ENCODE results near the gene KEAP1. TPM values are rescaled to one million over a fixed set of nuclear protein-coding genes. Genes with fewer than 3 reads are reported as not detected.
A peak's percentile ranks its signal among the peaks of the same experiment; 100 is the strongest.

Gene KEAP1
- total and polyA plus RNA-seq, 2 of the 13 experiments (the other 11 are each of a cell fraction or from before 2014, with no cell fraction given) = 56.7 to 72.9 TPM

DNA sequence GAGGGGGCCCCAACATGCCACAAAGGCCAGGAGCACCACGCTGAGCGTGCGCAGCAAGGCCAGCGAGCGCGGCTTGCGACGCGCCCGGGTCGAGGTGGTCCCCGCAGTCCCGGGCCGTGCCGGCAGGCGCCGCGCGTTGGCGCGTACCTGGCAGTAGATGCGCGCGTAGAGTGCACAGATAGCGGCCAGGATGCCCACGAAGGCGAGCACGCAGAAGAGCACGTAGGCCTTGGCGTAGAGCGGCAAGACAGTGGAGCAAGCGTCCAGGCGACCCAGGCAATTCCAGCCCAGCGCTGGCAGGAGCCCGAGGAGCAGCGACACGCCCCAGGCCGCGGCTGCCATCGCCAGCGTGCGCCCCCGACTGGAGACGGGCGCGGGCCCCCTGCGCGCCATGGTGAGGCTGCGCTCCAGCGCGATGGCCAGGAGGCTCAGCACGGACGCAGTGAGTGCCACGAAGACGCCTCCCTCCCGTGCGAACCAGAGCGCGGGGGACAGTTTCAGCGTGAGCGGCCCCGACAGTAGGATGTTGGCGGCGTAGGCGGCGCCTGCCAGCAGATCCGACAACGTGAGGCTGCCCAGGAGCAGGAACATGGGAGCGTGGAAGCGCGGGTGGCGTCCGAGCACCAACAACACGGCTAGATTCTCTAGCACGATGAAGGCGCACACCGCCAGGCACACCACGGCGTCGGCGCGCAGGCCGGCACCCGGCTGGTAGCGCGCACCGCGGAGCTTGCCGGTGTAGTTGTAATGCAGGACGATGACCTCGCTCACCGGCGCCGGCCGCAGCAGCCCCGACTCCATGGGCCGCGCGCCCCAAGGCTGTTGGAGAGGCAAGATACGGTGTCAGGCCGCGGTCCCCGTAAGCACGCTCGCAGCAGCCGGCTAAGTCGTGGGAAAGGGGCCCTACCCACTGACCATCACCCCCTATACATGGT is 11.3 kb upstream of the KEAP1 start:
- no peaks in the 10 kb centered on the region for H3K9me3 ChIP-seq (ENCODE audit: low read length)
- DNase-seq (ENCODE audit: low spot score) = no peak
- ATAC-seq = peak; percentile 54
- H3K27ac ChIP-seq (ENCODE audit: extremely low read length, insufficient read depth, low read length) = no peak overlapping the region
- peak overlapping the region in 1 of 3 experiments; percentile 23; a peak in 1 of 6 replicates for H3K4me3 ChIP-seq (replicated peaks in 1 of 3; ENCODE audit: insufficient read depth in 1 of 3, low read depth in 2 of 3, low read length in 3 of 3)
- intact Hi-C loops (cut with micrococcal nuclease; ENCODE audit: unreplicated experiment) (no loop called here), in situ Hi-C loops (cut with HindIII; ENCODE audit: extremely low pct_ligation_motif_present, low pct_unique_long_range_greater_than_20kb) (no loop called here)
- WGBS (ENCODE audit: low lambda C conversion rate) = 80% methylated on average over 10 of the region's 107 CpGs
- H3K27me3 ChIP-seq (ENCODE audit: control insufficient read depth in 1 of 2, insufficient read depth in 2 of 2, low read length in 2 of 2) = peaks cover 15 to 64% of the 10 kb centered on the region in 2 experiments
- H3K4me1 ChIP-seq (ENCODE audit: insufficient read depth, low read length) = peaks cover 60% of the 10 kb centered on the region
- no peak overlapping the region for H3K9ac ChIP-seq (ENCODE audit: insufficient read depth, low read depth, low read length)
- no peak for FAIRE-seq
- CTCF ChIA-PET (ENCODE audit: low intra/inter-chr PET ratio, low total read pairs) = no interaction called here
- H3K36me3 ChIP-seq (replicated peaks in 1 of 2; ENCODE audit: control insufficient read depth in 1 of 2, insufficient read depth in 2 of 2, low read length in 2 of 2) = no peaks in the 10 kb centered on the region
- POLR2A ChIA-PET = no interaction called here
- H2AFZ ChIP-seq (ENCODE audit: low read length) = no peak overlapping the region
- 0 out of 2 replicates have a peak overlapping the region, but pooled peaks have one; percentile 23 for H3K4me2 ChIP-seq (ENCODE audit: low read depth, low read length)
- no peaks in the 10 kb centered on the region for H4K20me1 ChIP-seq (ENCODE audit: insufficient read depth, low read length)
- no peaks in the 10 kb centered on the region for H3K79me2 ChIP-seq (ENCODE audit: insufficient read depth, low read length)
- no TSS peak for BruUV-seq (replicated peaks)
- TF ChIP-seq SKI (IDR thresholded peaks at IDR 0.05; ENCODE audit: partially characterized antibody) (no peak), ZNF883 (CRISPR knock-in tag; IDR thresholded peaks at IDR 0.05; ENCODE audit: not compliant biosample characterization) (peak; percentile 50), ZNF891 (CRISPR knock-in tag; IDR thresholded peaks at IDR 0.05) (no peak), CBFB (CRISPR knock-in tag; IDR thresholded peaks at IDR 0.05) (no peak), ZNF251 (CRISPR knock-in tag; IDR thresholded peaks at IDR 0.05) (no peak), ATF7-NPFF (CRISPR knock-in tag; IDR thresholded peaks at IDR 0.05; ENCODE audit: low read depth) (no peak), IKZF4 (CRISPR knock-in tag; IDR thresholded peaks at IDR 0.05; ENCODE audit: borderline replicate concordance, low read depth, not compliant biosample characterization) (peak; percentile 41), ZNF329 (CRISPR knock-in tag; IDR thresholded peaks at IDR 0.05; ENCODE audit: low read depth) (no peak), ZNF563 (CRISPR knock-in tag; IDR thresholded peaks at IDR 0.05) (no peak), ZFP37 (CRISPR knock-in tag; IDR thresholded peaks at IDR 0.05; ENCODE audit: borderline replicate concordance) (no peak), HIVEP1 (CRISPR knock-in tag; IDR thresholded peaks at IDR 0.05) (no peak), NAIF1 (CRISPR knock-in tag; IDR thresholded peaks at IDR 0.05; ENCODE audit: borderline replicate concordance) (no peak), SRSF9 (IDR thresholded peaks at IDR 0.05; ENCODE audit: borderline replicate concordance, insufficient read depth, low read depth, low read length, poor library complexity, severe bottlenecking) (no peak), ZNF121 (CRISPR knock-in tag; IDR thresholded peaks at IDR 0.05) (no peak), SP5 (CRISPR knock-in tag; IDR thresholded peaks at IDR 0.05; ENCODE audit: borderline replicate concordance, low read depth) (no peak)
- TF ChIP-seq, protein P1, sequence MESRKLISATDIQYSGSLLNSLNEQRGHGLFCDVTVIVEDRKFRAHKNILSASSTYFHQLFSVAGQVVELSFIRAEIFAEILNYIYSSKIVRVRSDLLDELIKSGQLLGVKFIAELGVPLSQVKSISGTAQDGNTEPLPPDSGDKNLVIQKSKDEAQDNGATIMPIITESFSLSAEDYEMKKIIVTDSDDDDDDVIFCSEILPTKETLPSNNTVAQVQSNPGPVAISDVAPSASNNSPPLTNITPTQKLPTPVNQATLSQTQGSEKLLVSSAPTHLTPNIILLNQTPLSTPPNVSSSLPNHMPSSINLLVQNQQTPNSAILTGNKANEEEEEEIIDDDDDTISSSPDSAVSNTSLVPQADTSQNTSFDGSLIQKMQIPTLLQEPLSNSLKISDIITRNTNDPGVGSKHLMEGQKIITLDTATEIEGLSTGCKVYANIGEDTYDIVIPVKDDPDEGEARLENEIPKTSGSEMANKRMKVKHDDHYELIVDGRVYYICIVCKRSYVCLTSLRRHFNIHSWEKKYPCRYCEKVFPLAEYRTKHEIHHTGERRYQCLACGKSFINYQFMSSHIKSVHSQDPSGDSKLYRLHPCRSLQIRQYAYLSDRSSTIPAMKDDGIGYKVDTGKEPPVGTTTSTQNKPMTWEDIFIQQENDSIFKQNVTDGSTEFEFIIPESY (CRISPR knock-in tag; IDR thresholded peaks at IDR 0.05) = peak; percentile 18; the same call in 1 of the 2 replicates
- TF ChIP-seq, protein P2, sequence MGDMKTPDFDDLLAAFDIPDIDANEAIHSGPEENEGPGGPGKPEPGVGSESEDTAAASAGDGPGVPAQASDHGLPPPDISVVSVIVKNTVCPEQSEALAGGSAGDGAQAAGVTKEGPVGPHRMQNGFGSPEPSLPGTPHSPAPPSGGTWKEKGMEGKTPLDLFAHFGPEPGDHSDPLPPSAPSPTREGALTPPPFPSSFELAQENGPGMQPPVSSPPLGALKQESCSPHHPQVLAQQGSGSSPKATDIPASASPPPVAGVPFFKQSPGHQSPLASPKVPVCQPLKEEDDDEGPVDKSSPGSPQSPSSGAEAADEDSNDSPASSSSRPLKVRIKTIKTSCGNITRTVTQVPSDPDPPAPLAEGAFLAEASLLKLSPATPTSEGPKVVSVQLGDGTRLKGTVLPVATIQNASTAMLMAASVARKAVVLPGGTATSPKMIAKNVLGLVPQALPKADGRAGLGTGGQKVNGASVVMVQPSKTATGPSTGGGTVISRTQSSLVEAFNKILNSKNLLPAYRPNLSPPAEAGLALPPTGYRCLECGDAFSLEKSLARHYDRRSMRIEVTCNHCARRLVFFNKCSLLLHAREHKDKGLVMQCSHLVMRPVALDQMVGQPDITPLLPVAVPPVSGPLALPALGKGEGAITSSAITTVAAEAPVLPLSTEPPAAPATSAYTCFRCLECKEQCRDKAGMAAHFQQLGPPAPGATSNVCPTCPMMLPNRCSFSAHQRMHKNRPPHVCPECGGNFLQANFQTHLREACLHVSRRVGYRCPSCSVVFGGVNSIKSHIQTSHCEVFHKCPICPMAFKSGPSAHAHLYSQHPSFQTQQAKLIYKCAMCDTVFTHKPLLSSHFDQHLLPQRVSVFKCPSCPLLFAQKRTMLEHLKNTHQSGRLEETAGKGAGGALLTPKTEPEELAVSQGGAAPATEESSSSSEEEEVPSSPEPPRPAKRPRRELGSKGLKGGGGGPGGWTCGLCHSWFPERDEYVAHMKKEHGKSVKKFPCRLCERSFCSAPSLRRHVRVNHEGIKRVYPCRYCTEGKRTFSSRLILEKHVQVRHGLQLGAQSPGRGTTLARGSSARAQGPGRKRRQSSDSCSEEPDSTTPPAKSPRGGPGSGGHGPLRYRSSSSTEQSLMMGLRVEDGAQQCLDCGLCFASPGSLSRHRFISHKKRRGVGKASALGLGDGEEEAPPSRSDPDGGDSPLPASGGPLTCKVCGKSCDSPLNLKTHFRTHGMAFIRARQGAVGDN (CRISPR knock-in tag; IDR thresholded peaks at IDR 0.05) = peak; percentile 58

Data from HepG2 (cell line).